ENCODE results near the gene ZSCAN5A.
A peak's percentile ranks its signal among the peaks of the same experiment; 100 is the strongest.
"Not testable (repeated sequence)": the region's sequence is repeated elsewhere in the genome, so short reads cannot be mapped to it uniquely, and the experiment has no call there.

The ZSCAN5A gene

GRCh38 chr19:56350416-56351045, 35.9 kb upstream of the ZSCAN5A start:
- no peaks in the 10 kb centered on the region for H3K27me3 ChIP-seq
- H3K4me1 ChIP-seq (ENCODE audit: control insufficient read depth in 1 of 2, insufficient read depth in 1 of 2, low read depth in 1 of 2, low read length in 1 of 2): no peaks in the 10 kb centered on the region
- no peaks in the 10 kb centered on the region for H3K9me3 ChIP-seq
- no peak overlapping the region for H3K4me3 ChIP-seq (ENCODE audit: low read depth in 1 of 2, low read length in 1 of 2)
- H3K36me3 ChIP-seq: no peaks in the 10 kb centered on the region
- no peak overlapping the region for H3K27ac ChIP-seq
- TF ChIP-seq CTCF (IDR thresholded peaks at IDR 0.05): peak; percentile 75

DNA sequence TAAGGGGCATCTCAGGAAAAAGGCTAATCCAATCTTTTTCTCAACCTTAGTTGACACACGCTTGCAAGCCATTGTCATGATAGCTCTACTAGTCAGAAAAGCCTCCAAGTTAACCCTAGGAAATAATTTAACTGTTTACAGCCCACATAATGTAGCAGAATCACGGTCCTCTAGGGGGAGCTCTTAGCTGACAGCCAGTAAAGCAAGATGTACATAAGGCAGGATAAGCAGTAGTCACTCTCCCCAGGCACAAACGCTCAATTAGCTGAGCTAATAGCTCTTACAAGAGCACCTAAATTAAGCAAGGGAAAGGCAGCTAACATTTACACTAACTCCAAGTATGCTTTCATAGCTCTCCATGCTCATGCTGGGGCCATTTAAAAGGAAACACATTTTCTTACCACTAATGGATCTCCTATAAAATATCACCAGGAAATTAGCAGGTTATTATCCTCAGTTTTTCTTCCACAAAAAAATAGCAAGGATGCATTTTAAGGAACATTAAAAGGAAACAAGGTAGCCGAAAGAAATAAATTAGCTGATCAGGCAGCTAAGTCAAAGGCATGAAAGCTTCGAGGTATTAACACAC, 33.7 kb upstream of the ZSCAN5A start:
- H3K9me3 ChIP-seq: no peaks in the 10 kb centered on the region
- no peak overlapping the region for H3K4me3 ChIP-seq (ENCODE audit: low read depth in 1 of 2, low read length in 1 of 2)
- TF ChIP-seq CTCF (IDR thresholded peaks at IDR 0.05): no peak

DNA sequence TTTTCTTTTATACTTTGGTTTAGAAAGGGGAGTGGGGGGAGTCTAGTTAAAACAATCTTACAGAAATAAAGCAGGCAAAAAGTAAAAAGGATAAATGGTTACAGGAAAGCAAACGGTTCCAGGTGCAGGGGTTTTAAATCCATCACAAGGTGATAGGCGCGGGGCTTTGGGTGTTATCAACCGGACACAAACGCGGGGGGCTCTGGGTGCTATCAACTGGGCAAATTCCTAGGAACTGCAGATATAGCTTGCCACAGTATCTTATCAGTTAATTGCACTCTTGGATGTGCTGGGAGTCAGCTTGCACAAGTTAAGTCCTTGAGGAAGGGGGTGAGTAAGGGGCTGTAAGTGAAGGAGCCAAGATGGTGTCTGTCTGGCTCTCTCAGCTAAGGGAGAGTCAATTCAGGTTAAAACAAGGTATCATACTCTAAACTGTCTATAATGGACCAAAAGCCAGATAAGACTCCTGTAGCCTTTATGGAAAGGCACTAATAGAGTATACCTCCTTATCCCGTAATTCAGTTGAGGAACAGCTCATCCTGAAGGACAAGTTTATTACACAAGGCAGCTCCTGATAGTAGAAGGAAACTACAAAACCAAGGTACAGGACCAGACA, 32.6 kb upstream of the ZSCAN5A start:
- TF ChIP-seq CTCF (IDR thresholded peaks at IDR 0.05): no peak
- no peak overlapping the region for H3K27ac ChIP-seq
- H3K27me3 ChIP-seq: no peaks in the 10 kb centered on the region
- H3K4me1 ChIP-seq (ENCODE audit: control insufficient read depth in 1 of 2, insufficient read depth in 1 of 2, low read depth in 1 of 2, low read length in 1 of 2): no peaks in the 10 kb centered on the region
- H3K9me3 ChIP-seq: no peaks in the 10 kb centered on the region
- H3K36me3 ChIP-seq: no peaks in the 10 kb centered on the region
- H3K4me3 ChIP-seq (ENCODE audit: low read depth in 1 of 2, low read length in 1 of 2): no peak overlapping the region

More for the DNA sequence above, 33.7 kb upstream of the ZSCAN5A start:
- no peaks in the 10 kb centered on the region for H3K27me3 ChIP-seq
- H3K27ac ChIP-seq: no peak overlapping the region
- no peaks in the 10 kb centered on the region for H3K36me3 ChIP-seq
- no peaks in the 10 kb centered on the region for H3K4me1 ChIP-seq (ENCODE audit: control insufficient read depth in 1 of 2, insufficient read depth in 1 of 2, low read depth in 1 of 2, low read length in 1 of 2)

- Histone ChIP-seq H3K27ac (no peak overlapping the region), H3K4me1 (ENCODE audit: control insufficient read depth in 1 of 2, insufficient read depth in 1 of 2, low read depth in 1 of 2, low read length in 1 of 2) (no peaks in the 10 kb centered on the region), H3K4me3 (ENCODE audit: low read depth in 1 of 2, low read length in 1 of 2) (no peak overlapping the region), H3K27me3 (no peaks in the 10 kb centered on the region), H3K36me3 (no peaks in the 10 kb centered on the region), H3K9me3 (peaks cover 3% of the 10 kb centered on the region)
- TF ChIP-seq CTCF (IDR thresholded peaks at IDR 0.05): no peak
Measured at GRCh38 chr19:56341948-56342347, 27.3 kb upstream of the ZSCAN5A start.

GRCh38 chr19:56339031-56339430, 24.4 kb upstream of the ZSCAN5A start:
- not testable (repeated sequence) for H3K4me1 ChIP-seq (ENCODE audit: control insufficient read depth in 1 of 2, insufficient read depth in 1 of 2, low read depth in 1 of 2, low read length in 1 of 2); H3K27ac ChIP-seq; H3K4me3 ChIP-seq (ENCODE audit: low read depth in 1 of 2, low read length in 1 of 2); H3K9me3 ChIP-seq; H3K27me3 ChIP-seq; H3K36me3 ChIP-seq

GRCh38 chr19:56337077-56337476, 22.4 kb upstream of the ZSCAN5A start:
- not testable (repeated sequence) for H3K4me1 ChIP-seq (ENCODE audit: control insufficient read depth in 1 of 2, insufficient read depth in 1 of 2, low read depth in 1 of 2, low read length in 1 of 2); H3K27ac ChIP-seq; H3K9me3 ChIP-seq; H3K4me3 ChIP-seq (ENCODE audit: low read depth in 1 of 2, low read length in 1 of 2); H3K27me3 ChIP-seq; H3K36me3 ChIP-seq

- not testable (repeated sequence) for H3K36me3 ChIP-seq; H3K4me3 ChIP-seq (ENCODE audit: low read depth in 1 of 2, low read length in 1 of 2); H3K27ac ChIP-seq; H3K4me1 ChIP-seq (ENCODE audit: control insufficient read depth in 1 of 2, insufficient read depth in 1 of 2, low read depth in 1 of 2, low read length in 1 of 2); H3K27me3 ChIP-seq; H3K9me3 ChIP-seq
Measured at GRCh38 chr19:56335371-56335770, 20.7 kb upstream of the ZSCAN5A start.

All from neutrophil (primary cell).